T-helper 1 cell treated with Interleukin-12 subunit alpha and Interleukin-12 subunit beta and Interleukin-4 antibody, amounts not matched to agents 30 μg/mL and 1 μg/mL, for 36 hours (primary cell): ENCODE results near the gene ANKRD11.
"Not testable (repeated sequence)": the region's sequence is repeated elsewhere in the genome, so short reads cannot be mapped to it uniquely, and the experiment has no call there.

Experiments used
- H3K27ac Mint-ChIP-seq: one replicate; pipeline ENCODE4 v1.8.0; 2021; ENCODE audit warnings: mild to moderate bottlenecking, mixed read lengths
- H3K27me3 Mint-ChIP-seq: one replicate; pipeline ENCODE4 v1.8.0; 2021; ENCODE audit warnings: low read depth, mixed read lengths
- H3K36me3 Mint-ChIP-seq: one replicate; pipeline ENCODE4 v1.8.0; 2021; ENCODE audit warnings: low read depth, mixed read lengths
- H3K4me1 Mint-ChIP-seq: one replicate; pipeline ENCODE4 v1.8.0; 2021; ENCODE audit warnings: low read depth, mixed read lengths
- H3K4me3 Mint-ChIP-seq: one replicate; pipeline ENCODE4 v1.8.0; 2021; ENCODE audit warnings: mild to moderate bottlenecking, moderate library complexity, mixed read lengths
- H3K9me3 Mint-ChIP-seq: one replicate; pipeline ENCODE4 v1.8.0; 2021; ENCODE audit warnings: mixed read lengths

Gene ANKRD11

DNA sequence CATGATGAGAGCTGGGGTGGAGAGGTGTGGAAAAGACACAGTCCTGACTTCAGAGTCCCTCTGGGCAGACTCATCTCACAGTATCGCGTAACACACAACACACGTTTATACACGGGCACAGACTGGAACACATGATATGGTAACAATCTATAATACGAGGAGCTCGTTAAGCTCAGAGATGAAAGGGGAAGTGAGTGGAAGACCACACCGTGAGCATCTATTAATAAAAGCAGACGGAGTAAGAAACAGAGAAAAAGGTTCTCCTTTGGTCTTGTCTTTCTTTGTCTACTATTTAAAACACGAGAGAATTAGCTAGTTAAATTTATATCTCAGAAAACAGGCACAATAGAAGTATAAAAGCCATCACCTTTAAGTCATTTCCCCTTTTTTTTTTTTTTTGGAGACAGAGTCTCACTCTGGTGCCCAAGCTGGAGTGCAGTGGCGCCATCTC is 13.5 kb downstream of the ANKRD11 start:
- H3K4me3 Mint-ChIP-seq, result peak overlapping the region; percentile 6
- peak overlapping the region; percentile 26 for H3K27ac Mint-ChIP-seq
- H3K36me3 Mint-ChIP-seq, result peaks cover 11% of the 10 kb centered on the region
- H3K9me3 Mint-ChIP-seq, result no peaks in the 10 kb centered on the region
- peaks cover 72% of the 10 kb centered on the region for H3K4me1 Mint-ChIP-seq
- H3K27me3 Mint-ChIP-seq, result no peaks in the 10 kb centered on the region

DNA sequence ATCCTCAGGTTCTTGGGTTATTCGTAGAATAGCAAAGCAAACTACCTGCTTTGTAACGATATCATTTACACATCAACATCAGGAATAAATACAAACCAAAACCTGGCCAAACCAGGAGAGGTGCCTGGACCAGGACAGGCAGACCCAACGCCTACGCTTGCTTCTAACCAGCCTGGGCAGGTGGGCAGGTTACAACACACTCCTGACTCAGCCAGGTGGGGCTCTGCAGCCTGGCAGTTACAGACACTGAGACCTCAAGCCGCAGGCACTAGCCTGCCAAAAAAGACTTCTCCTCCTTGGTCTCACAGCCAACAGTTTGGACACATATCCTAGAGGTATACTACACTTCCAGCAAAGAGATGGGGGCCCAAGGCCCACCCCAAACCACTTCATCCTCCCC is 14.0 kb downstream of the ANKRD11 start:
- peaks cover 11% of the 10 kb centered on the region for H3K36me3 Mint-ChIP-seq
- peaks cover 70% of the 10 kb centered on the region for H3K4me1 Mint-ChIP-seq

DNA sequence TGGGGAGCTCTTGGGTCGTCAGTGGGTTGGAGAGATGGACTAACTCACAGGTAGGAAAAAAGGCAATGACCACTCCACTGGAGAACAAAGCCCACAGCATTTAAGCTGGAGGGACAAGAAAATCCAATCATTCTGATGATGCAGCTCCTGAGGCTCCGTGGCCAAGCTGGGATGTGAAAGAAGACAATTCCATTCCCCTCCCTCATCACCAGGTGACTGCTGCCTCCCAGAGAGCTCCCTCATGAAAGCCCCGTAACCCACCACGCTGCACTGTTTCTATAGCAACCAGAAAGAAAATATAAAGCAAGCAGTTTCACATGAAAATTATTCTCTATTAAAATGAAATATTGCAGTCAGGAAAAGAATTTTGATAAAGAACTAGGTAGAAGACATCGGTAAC is 15.2 kb downstream of the ANKRD11 start:
- Mint-ChIP-seq H3K4me1 (peaks cover 69% of the 10 kb centered on the region), H3K27ac (no peak overlapping the region), H3K4me3 (no peak overlapping the region), H3K27me3 (no peaks in the 10 kb centered on the region), H3K36me3 (peaks cover 6% of the 10 kb centered on the region), H3K9me3 (no peaks in the 10 kb centered on the region)

More for the DNA sequence above, 14.0 kb downstream of the ANKRD11 start:
- peak overlapping the region; percentile 26 for H3K27ac Mint-ChIP-seq
- peak overlapping the region; percentile 6 for H3K4me3 Mint-ChIP-seq
- no peaks in the 10 kb centered on the region for H3K27me3 Mint-ChIP-seq
- H3K9me3 Mint-ChIP-seq, result no peaks in the 10 kb centered on the region

DNA sequence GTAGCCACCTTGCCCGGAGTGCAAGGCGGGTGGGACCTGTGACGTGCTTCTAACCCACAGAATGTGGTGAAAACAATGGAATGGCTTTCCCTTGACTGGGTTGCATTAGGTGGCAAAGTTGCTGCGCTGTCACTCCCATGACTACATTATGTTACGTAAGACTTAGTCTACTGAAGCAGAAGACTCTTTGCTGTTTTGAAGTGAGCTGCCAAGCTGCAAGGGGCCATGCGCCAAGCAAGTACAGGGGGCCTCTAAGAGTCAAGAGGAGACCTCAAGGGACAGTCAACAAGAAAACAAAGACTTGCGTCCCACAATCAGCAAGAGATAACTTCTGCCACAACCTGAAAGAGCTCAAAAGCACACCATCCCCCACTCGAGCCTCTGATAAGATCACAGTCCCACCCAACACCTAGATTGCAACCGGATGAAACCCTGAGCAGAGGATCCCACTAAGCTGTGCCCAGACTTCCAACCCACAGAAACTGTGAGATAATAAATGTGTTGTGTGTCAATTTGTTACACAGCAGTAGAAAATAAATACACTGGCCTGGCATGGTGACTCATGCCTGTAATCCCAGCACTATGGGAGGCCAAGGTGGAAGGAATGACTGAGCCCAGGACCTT is 16.5 kb downstream of the ANKRD11 start:
- Mint-ChIP-seq H3K9me3 (no peaks in the 10 kb centered on the region), H3K4me3 (peak overlapping the region; percentile 16), H3K27me3 (no peaks in the 10 kb centered on the region), H3K4me1 (peaks cover 68% of the 10 kb centered on the region), H3K36me3 (peaks cover 6% of the 10 kb centered on the region), H3K27ac (no peak overlapping the region)

DNA sequence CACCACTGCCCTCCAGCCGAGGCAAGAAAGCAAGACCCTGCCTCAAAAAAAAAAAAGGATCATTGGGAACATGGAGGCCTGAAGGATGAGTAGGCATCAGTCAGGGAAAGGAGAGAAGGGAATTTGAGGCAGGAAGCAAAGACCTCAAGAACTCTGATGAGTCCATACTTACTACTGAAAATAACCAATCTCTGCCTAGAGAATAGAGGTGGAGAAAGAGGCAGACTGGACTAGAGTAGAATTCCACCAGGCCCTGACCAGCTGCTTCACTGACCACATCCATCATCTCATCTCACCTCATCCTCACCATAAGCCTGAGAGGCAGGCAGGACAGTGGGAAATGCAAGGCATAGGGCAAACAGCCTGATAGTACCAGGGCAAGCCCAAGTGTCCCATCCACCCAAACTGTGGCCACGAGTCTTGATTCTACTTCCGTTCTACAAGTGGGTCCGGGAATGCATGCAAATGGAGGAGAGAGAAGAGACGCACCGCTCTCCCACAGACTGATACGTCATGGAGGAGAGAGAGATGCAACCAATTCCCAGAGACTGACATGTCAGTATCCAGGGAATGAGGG is 17.1 kb downstream of the ANKRD11 start:
- peaks cover 6% of the 10 kb centered on the region for H3K36me3 Mint-ChIP-seq
- H3K4me3 Mint-ChIP-seq, result no peak overlapping the region
- no peaks in the 10 kb centered on the region for H3K27me3 Mint-ChIP-seq
- no peak overlapping the region for H3K27ac Mint-ChIP-seq
- no peaks in the 10 kb centered on the region for H3K9me3 Mint-ChIP-seq
- peaks cover 61% of the 10 kb centered on the region for H3K4me1 Mint-ChIP-seq

DNA sequence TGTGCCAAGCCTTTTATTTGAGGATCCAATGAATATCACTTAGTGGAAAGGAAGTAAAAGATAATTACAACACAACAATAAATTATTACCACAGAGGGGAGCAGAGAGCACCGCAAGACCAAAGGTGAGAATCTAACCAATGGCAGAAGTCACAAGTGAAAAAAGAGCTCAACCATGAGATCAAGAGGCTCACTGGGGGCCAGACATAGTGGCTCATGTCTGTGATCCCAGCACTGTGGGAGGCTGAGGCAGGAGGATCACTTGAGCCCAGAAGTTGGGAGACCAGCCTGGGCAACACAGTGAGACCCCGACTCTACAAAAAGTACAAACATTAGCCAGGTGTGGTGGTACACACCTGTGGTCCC is 17.7 kb downstream of the ANKRD11 start:
- peaks cover 58% of the 10 kb centered on the region for H3K4me1 Mint-ChIP-seq

DNA sequence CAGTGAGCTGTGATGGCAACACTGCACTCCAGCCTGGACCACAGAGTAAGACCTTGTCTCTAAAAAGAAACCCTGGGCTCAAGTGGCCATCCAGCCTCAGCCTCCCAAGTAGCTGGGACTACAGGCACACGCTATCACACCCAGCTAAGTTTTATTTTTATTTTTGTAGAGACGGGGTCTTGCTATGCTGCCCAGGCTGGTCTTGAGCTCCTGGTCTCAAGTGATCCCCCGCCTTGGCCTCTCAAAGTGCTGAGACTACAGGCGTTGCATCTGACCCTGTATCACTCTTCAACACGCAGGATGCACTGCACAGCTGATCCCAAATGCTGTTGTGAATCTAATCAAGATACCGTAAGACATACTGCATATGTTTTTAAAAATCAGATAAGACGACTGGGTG is 23.0 kb downstream of the ANKRD11 start:
- Mint-ChIP-seq H3K36me3 (no peaks in the 10 kb centered on the region), H3K4me1 (peaks cover 33% of the 10 kb centered on the region), H3K4me3 (no peak overlapping the region), H3K27me3 (no peaks in the 10 kb centered on the region), H3K9me3 (no peaks in the 10 kb centered on the region), H3K27ac (peak overlapping the region; percentile 36)

More for the DNA sequence above, 17.7 kb downstream of the ANKRD11 start:
- peak overlapping the region; percentile 13 for H3K27ac Mint-ChIP-seq
- H3K4me3 Mint-ChIP-seq, result peak overlapping the region; percentile 12
- peaks cover 6% of the 10 kb centered on the region for H3K36me3 Mint-ChIP-seq
- H3K9me3 Mint-ChIP-seq, result no peaks in the 10 kb centered on the region
- H3K27me3 Mint-ChIP-seq, result no peaks in the 10 kb centered on the region

DNA sequence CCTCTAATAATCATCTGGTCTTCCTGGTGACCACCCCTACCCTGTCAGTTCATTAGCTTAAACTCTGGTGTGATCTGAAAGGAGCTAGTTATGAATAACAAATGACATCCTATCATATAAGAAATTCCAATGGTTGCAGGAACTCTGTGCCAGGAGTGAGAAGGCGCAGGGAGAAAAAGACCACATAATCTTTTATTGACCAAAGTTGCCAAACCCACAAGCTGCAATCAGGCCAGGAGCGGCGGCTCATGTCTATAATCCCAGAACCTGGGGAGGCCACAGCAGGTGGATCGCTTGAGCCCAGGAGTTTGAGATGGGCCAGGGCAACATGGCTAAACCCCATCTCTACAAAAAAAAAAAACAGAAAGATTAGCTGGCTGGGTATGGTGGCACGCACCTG is 23.4 kb downstream of the ANKRD11 start:
- H3K36me3 Mint-ChIP-seq, result no peaks in the 10 kb centered on the region
- H3K27me3 Mint-ChIP-seq, result no peaks in the 10 kb centered on the region
- no peak overlapping the region for H3K27ac Mint-ChIP-seq
- H3K9me3 Mint-ChIP-seq, result no peaks in the 10 kb centered on the region
- no peak overlapping the region for H3K4me3 Mint-ChIP-seq
- H3K4me1 Mint-ChIP-seq, result peaks cover 28% of the 10 kb centered on the region

DNA sequence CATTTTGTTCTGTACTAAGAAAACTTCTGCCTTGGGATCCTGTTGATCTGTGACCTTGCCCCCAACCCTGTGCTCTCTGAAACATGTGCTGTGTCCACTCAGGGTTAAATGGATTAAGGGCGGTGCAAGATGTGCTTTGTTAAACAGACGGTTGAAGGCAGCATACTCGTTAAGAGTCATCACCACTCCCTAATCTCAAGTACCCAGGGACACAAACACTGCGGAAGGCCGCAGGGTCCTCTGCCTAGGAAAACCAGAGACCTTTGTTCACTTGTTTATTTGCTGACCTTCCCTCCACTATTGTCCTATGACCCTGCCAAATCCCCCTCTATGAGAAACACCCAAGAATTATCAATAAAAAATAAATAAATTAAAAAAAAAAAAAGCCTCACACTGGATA is 27.0 kb downstream of the ANKRD11 start:
- H3K27ac Mint-ChIP-seq, H3K9me3 Mint-ChIP-seq, H3K36me3 Mint-ChIP-seq, H3K27me3 Mint-ChIP-seq, H3K4me3 Mint-ChIP-seq: not testable (repeated sequence)
- peaks cover 34% of the 10 kb centered on the region for H3K4me1 Mint-ChIP-seq

DNA sequence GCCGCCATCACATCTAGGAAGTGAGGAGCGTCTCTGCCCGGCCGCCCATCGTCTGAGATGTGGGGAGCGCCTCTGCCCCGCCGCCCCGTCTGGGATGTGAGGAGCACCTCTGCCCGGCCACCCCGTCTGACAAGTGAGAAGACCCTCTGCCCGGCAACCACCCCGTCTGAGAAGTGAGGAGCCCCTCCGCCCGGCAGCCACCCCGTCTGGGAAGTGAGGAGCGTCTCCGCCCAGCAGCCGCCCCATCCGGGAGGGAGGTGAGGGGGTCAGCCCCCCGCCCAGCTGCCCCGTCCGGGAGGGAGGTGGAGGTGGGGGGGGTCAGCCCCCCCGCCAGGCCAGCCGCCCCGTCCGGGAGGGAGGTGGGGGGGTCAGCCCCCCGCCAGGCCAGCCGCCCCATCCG is 27.7 kb downstream of the ANKRD11 start:
- not testable (repeated sequence) for H3K9me3 Mint-ChIP-seq, H3K27ac Mint-ChIP-seq, H3K4me3 Mint-ChIP-seq, H3K36me3 Mint-ChIP-seq, H3K27me3 Mint-ChIP-seq
- H3K4me1 Mint-ChIP-seq, result peaks cover 33% of the 10 kb centered on the region

DNA sequence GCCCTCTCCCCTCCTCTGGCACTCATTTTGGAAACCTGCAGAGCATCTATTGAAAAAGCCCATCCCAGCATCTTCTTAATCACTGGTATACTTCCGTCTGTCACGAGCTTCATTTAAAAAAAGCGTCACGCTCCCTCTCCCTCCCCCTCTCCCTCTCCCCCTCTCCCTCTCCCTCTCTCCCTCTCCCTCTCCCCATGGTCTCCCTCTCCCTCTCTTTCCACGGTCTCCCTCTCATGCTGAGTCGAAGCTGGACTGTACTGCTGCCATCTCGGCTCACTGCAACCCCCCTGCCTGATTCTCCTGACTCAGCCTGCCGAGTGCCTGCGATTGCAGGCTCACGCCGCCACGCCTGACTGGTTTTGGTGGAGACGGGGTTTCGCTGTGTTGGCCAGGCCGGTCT is 28.5 kb downstream of the ANKRD11 start:
- not testable (repeated sequence) for H3K36me3 Mint-ChIP-seq, H3K27ac Mint-ChIP-seq, H3K4me3 Mint-ChIP-seq, H3K27me3 Mint-ChIP-seq, H3K9me3 Mint-ChIP-seq
- peaks cover 30% of the 10 kb centered on the region for H3K4me1 Mint-ChIP-seq

DNA sequence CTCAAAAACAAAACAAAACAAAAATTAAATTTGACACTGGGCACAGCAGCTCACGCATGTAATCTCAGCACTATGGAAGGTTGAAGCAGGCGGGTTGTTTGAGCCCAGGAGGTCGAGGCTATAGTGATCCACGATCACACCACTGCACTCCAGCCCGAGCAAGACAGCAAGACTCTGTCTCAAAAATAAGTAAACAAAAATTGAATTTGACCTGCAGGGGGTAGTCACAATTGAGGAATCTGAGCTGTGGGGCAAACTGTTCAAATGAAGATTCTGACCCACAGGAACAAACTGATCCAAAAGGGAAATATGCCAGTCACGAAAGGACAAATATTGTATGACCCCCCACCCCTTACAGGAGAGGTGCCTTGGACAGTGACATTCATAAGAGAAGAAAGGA is 29.8 kb downstream of the ANKRD11 start:
- H3K27ac Mint-ChIP-seq, result no peak overlapping the region
- no peaks in the 10 kb centered on the region for H3K9me3 Mint-ChIP-seq
- H3K27me3 Mint-ChIP-seq, result no peaks in the 10 kb centered on the region
- H3K4me3 Mint-ChIP-seq, result no peak overlapping the region
- peaks cover 32% of the 10 kb centered on the region for H3K4me1 Mint-ChIP-seq
- H3K36me3 Mint-ChIP-seq, result peaks cover 11% of the 10 kb centered on the region

DNA sequence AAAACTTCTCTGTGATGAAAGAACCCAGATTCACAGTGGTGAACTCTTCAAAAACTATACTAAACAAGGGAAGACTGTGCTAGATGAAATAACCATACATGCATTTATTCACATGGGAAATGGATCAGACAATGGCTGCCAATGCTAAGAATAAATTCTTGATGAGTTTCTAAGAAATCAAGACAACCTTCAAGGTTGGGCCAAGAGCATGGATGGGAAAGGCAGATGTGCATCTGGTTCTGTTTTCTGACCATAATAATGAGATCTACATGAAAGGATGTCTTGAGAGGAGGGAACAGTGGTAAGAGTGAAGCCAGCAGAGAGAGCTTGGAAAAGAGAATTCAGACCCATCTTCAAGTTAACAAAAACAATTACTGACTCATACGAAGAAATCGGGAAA is 31.4 kb downstream of the ANKRD11 start:
- no peaks in the 10 kb centered on the region for H3K9me3 Mint-ChIP-seq
- no peak overlapping the region for H3K4me3 Mint-ChIP-seq
- H3K36me3 Mint-ChIP-seq, result peaks cover 11% of the 10 kb centered on the region
- H3K27ac Mint-ChIP-seq, result peak overlapping the region; percentile 50
- H3K4me1 Mint-ChIP-seq, result peaks cover 34% of the 10 kb centered on the region
- no peaks in the 10 kb centered on the region for H3K27me3 Mint-ChIP-seq

DNA sequence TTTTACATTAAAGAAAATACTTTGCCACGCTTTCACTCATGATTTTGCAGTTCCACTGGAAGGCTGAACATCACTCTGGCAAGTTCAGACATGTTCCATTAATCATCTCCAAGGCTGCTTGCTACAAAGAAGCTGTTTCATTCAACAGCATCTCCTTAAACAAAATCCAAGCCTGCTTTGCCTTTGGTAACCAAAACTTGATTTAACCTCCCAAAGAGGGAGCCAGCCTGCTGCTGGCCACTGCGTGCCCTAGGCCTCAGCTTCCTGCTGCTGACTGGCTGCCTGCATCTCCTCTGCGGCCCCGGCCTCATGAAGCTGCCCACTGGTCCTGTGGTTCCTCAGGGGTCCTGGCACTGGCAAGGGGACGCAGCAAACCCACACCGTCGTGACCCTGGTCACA is 31.8 kb downstream of the ANKRD11 start:
- Mint-ChIP-seq H3K4me3 (no peak overlapping the region), H3K27me3 (no peaks in the 10 kb centered on the region), H3K36me3 (peaks cover 11% of the 10 kb centered on the region), H3K9me3 (no peaks in the 10 kb centered on the region), H3K27ac (peak overlapping the region; percentile 50), H3K4me1 (peaks cover 38% of the 10 kb centered on the region)

DNA sequence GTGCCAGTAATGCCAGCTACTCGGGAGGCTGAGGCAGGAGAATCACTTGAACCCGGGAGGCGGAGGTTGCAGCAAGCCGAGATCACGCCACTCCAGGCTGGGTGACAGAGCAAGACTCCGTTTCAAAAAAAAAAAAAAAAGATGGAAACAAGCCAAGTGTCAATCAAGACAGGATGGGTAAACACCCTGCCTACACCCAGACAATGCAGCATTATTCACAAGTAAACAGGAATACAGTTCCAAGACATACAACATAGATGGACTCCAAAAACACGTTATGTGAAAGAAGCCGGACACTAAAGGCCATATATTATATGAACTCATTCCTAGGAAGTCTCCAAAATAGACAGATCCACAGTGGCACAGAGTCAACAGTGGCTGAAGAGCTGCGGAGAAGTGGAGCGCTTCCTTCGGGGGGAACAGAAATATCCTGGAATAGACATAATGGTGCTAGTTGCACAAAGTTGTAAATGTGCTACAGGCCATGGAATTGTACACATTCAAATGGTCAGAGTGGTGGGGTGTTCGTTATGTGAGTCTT is 33.9 kb downstream of the ANKRD11 start:
- H3K4me3 Mint-ChIP-seq, result no peak overlapping the region
- H3K9me3 Mint-ChIP-seq, result no peaks in the 10 kb centered on the region
- H3K4me1 Mint-ChIP-seq, result peaks cover 48% of the 10 kb centered on the region
- H3K27ac Mint-ChIP-seq, result peak overlapping the region; percentile 17
- peaks cover 11% of the 10 kb centered on the region for H3K36me3 Mint-ChIP-seq
- H3K27me3 Mint-ChIP-seq, result no peaks in the 10 kb centered on the region
